OCI-LY7 (cell line): Measurements from ENCODE around the gene SP1. TPM values are rescaled to one million over a fixed set of nuclear protein-coding genes. Genes with fewer than 3 reads are reported as not detected.

ENCODE experiments used
- BruUV-seq: library from RNA; stranded (reverse); fragments of 400-500 nt; replicated peaks from 2 replicates; lab custom pipeline; 2021; lab: Mats Ljungman, UMichigan
- CTCF ChIA-PET: fragments of 300-600 bp; sonication (Branson Sonifier 250); formaldehyde crosslinking; loops from one replicate; lab custom pipeline; 2022; ENCODE audit warnings: antibody characterized with exemption; ENCODE audit not compliant: unreplicated experiment; lab: Charles Lee
- POLR2A ChIA-PET: fragments of 300-600 bp; sonication (Branson Sonifier 250); formaldehyde crosslinking; loops from one replicate; lab custom pipeline; 2022; ENCODE audit warnings: antibody characterized with exemption; lab: Charles Lee
- DNase-seq: peaks from one replicate; pipeline ENCODE4 v3.0.0-alpha.2; 2015; ENCODE audit warnings: low spot score
- H2AFZ ChIP-seq: fragments of 200-600 bp; sonication (generic), shearing (Covaris generic); 2 replicates; pipeline ENCODE4 v1.6.1; 2014; ENCODE audit warnings: mild to moderate bottlenecking, antibody characterized with exemption, low read length, moderate library complexity
- H3K27ac ChIP-seq: fragments of 200-600 bp; sonication (generic); 2 replicates; pipeline ENCODE4 v1.5.1; 2014; ENCODE audit warnings: mixed run types, low read depth, mild to moderate bottlenecking, moderate library complexity, low read length, inconsistent platforms; ENCODE audit not compliant: poor library complexity, severe bottlenecking
- H3K36me3 ChIP-seq: fragments of 200-600 bp; sonication (generic); 2 replicates; pipeline ENCODE4 v1.6.1; 2014; ENCODE audit warnings: mild to moderate bottlenecking, antibody characterized with exemption, low read length, moderate library complexity, mixed read lengths; ENCODE audit not compliant: insufficient read depth
- H3K4me1 ChIP-seq: fragments of 200-600 bp; sonication (generic); 2 replicates; pipeline ENCODE4 v1.5.1; 2014; ENCODE audit warnings: mild to moderate bottlenecking, low read length; ENCODE audit not compliant: insufficient read depth, poor library complexity, severe bottlenecking
- H3K4me2 ChIP-seq: fragments of 200-600 bp; sonication (generic); 2 replicates; pipeline ENCODE4 v1.6.1; 2014; ENCODE audit warnings: mild to moderate bottlenecking, low read length
- H3K4me3 ChIP-seq: fragments of 200-600 bp; sonication (generic); 2 replicates; pipeline ENCODE4 v1.5.1; 2014; ENCODE audit warnings: mild to moderate bottlenecking, low read depth, low read length; ENCODE audit not compliant: poor library complexity, severe bottlenecking
- H3K79me2 ChIP-seq: fragments of 200-600 bp; sonication (generic); 2 replicates; pipeline ENCODE4 v1.6.1; 2016; ENCODE audit warnings: low read depth, mild to moderate bottlenecking, low read length, moderate library complexity, mixed read lengths; ENCODE audit not compliant: insufficient read depth
- H3K9me2 ChIP-seq: fragments of 200-600 bp; sonication (generic); 2 replicates; pipeline ENCODE4 v1.6.1; 2016; ENCODE audit warnings: mild to moderate bottlenecking, low read length, mixed read lengths; ENCODE audit not compliant: insufficient read depth
- H3K9me3 ChIP-seq: fragments of 200-600 bp; sonication (generic); 2 replicates; pipeline ENCODE4 v1.6.1; 2014; ENCODE audit warnings: mild to moderate bottlenecking, mixed run types, low read length, mixed read lengths
- H4K20me1 ChIP-seq: fragments of 200-600 bp; sonication (generic); 2 replicates; pipeline ENCODE4 v1.6.1; 2014; ENCODE audit warnings: mild to moderate bottlenecking, antibody characterized with exemption, low read length, moderate library complexity, mixed read lengths; ENCODE audit not compliant: insufficient read depth
- EZH2phosphoT487 ChIP-seq: fragments of 200-600 bp; sonication (generic); IDR thresholded peaks from 2 replicates; pipeline ENCODE4 v1.6.1; 2018; ENCODE audit warnings: low read depth, borderline replicate concordance, mild to moderate bottlenecking, mixed run types, antibody characterized with exemption, low read length, moderate library complexity, mixed read lengths
- intact Hi-C: fragments of 100-400 bp; cut with micrococcal nuclease; formaldehyde crosslinking; loops from one replicate; pipeline ENCODE4 v1.10.0; 2022; ENCODE audit not compliant: unreplicated experiment
- total RNA-seq, 2 experiments: library from RNA; depleted of rRNA in 1 of 2; stranded (reverse); fragments of >200 nt in 1 of 2; shearing (Covaris generic) in 1 of 2; gene quantifications; 2 replicates each; pipeline ENCODE4 v1.2.3, GENCODE V29; 2014 to 2022
- TF ChIP-seq, protein P1 (sequence below): fragments of 200-600 bp; sonication (generic); conservative IDR thresholded peaks from 2 replicates; pipeline ENCODE4 v1.5.1; 2014; ENCODE audit warnings: mild to moderate bottlenecking, antibody characterized with exemption, low read length, moderate library complexity, mixed read lengths

The SP1 gene
- total RNA-seq, 2 experiments from 2014 or later, result 58.9 to 83.9 TPM

DNA sequence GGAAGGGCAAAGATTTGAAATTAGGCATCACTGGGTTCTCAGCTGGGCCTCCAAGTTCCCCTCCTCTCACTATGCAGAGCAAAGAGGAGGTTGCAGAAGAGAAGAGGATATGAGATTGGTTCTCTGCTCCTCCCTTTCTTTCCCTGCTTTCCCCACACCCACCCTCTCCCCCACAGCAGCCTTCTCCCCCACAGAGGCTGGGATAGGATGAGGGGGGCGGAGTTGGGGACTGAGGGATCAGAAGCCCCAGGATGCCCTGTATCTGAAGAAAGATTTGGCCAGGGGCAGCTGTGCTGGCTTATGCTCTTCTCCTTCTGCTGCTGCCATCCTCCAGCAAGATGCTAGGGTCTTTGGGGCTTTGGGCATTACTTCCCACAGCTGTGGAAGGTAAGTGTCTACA lies 43.6 kb downstream of the SP1 start, which contains the start of gene AMHR2:
Gene AMHR2 (plus strand): TSS at position 259 of the 400 bp plus-strand sequence. CDS start 80 bp downstream, at position 339.
- Histone ChIP-seq H3K4me2 (no peak within 1 kb of the TSS), H3K27ac (no peak within 1 kb of the TSS), H3K79me2 (no peaks in the 10 kb centered on the region), H3K9me3 (no peaks in the 10 kb centered on the region), H3K4me3 (no peak within 1 kb of the TSS), H4K20me1 (no peaks in the 10 kb centered on the region), H3K36me3 (no peaks in the 10 kb centered on the region), H2AFZ (no peak within 1 kb of the TSS), H3K9me2 (no peaks in the 10 kb centered on the region), H3K4me1 (peaks cover 4% of the 10 kb centered on the region)
- TF ChIP-seq, protein P1, sequence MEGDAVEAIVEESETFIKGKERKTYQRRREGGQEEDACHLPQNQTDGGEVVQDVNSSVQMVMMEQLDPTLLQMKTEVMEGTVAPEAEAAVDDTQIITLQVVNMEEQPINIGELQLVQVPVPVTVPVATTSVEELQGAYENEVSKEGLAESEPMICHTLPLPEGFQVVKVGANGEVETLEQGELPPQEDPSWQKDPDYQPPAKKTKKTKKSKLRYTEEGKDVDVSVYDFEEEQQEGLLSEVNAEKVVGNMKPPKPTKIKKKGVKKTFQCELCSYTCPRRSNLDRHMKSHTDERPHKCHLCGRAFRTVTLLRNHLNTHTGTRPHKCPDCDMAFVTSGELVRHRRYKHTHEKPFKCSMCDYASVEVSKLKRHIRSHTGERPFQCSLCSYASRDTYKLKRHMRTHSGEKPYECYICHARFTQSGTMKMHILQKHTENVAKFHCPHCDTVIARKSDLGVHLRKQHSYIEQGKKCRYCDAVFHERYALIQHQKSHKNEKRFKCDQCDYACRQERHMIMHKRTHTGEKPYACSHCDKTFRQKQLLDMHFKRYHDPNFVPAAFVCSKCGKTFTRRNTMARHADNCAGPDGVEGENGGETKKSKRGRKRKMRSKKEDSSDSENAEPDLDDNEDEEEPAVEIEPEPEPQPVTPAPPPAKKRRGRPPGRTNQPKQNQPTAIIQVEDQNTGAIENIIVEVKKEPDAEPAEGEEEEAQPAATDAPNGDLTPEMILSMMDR, result no peak
- TF ChIP-seq EZH2phosphoT487, result no peak
- intact Hi-C loops, result loop anchor here (5.0 kb wide), 1 partner anchor 84 kb away; the partner anchor contains the start of gene NPFF
- BruUV-seq, result no TSS peak
- POLR2A ChIA-PET, result no interaction called here
- CTCF ChIA-PET, result no interaction called here
- no peak for DNase-seq

DNA sequence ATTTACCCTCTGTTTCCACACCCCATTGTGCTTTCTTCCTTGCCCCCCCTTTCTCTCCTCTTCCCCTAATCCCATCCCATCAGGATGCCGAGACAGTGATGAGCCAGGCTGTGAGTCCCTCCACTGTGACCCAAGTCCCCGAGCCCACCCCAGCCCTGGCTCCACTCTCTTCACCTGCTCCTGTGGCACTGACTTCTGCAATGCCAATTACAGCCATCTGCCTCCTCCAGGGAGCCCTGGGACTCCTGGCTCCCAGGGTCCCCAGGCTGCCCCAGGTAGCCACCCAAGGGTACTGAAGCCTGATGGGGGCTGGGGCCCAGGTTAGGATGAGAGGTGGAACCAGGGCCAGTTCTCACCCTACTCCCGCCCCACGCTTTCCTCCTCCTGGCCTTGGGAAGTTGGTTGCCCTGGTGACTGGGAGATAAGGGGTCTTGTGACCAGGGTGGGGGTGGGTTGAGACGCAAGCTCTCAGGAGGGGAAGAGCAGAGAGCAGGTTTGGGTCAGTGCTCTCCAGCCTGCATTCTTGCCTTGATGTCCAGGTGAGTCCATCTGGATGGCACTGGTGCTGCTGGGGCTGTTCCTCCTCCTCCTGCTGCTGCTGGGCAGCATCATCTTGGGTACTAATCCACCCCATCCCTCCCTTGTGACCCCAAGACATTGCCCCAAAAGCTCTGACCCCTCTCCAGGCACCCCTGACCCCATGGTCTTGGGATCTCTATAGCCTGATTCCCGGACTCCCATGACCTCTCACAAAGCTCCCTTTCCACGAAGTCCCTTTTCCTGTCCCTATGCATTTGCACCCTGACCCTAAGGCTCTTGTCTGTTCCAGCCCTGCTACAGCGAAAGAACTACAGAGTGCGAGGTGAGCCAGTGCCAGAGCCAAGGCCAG lies 44.9 kb downstream of the SP1 start:
- no TSS peak for BruUV-seq
- no peak for DNase-seq
- no peak overlapping the region for H2AFZ ChIP-seq
- ChIA-PET POLR2A (interaction anchor here (0.7 kb wide), 1 partner anchor 15 kb away, joined by 3 read pairs; no protein-coding TSS in a partner anchor), CTCF (interaction anchor here (1.2 kb wide), 1 partner anchor 73 kb away, joined by 3 read pairs; no protein-coding TSS in a partner anchor)
- no peak overlapping the region for H3K4me3 ChIP-seq
- H4K20me1 ChIP-seq, result no peaks in the 10 kb centered on the region
- peaks cover 4% of the 10 kb centered on the region for H3K4me1 ChIP-seq
- H3K79me2 ChIP-seq, result no peaks in the 10 kb centered on the region
- no peak overlapping the region for H3K4me2 ChIP-seq
- intact Hi-C loops, result loop anchor here (5.0 kb wide), 1 partner anchor 82 kb away; the partner anchor contains the start of gene NPFF
- H3K9me2 ChIP-seq, result no peaks in the 10 kb centered on the region
- no peaks in the 10 kb centered on the region for H3K9me3 ChIP-seq
- TF ChIP-seq, protein P1, result no peak
- TF ChIP-seq EZH2phosphoT487, result no peak
- H3K36me3 ChIP-seq, result no peaks in the 10 kb centered on the region
- no peak overlapping the region for H3K27ac ChIP-seq
